Pancreas (tissue), 10 donors: Measurements from ENCODE around the gene SSBP3. TPM values are rescaled to one million over a fixed set of nuclear protein-coding genes. Genes with fewer than 3 reads are reported as not detected.

Experiments used
- ATAC-seq, 4 donors: fragments of 200-7000 bp; cut with Tn5 transposase; one replicate each; pipeline versions ENCODE4 v1.8.0 to v1.9.1; 2020; ENCODE audit warnings: mild to moderate bottlenecking in 4 of 4, moderate library complexity in 4 of 4
- DNase-seq, 6 donors: peaks; one replicate each; pipeline ENCODE4 v3.0.0-alpha.2; 2020
- FAIRE-seq: peaks from 2 replicates; lab custom pipeline; 2012; peaks lifted over from hg19 to GRCh38; lab: Jason Lieb, UNC
- H3K27ac ChIP-seq, 4 donors: fragments of 200-600 bp; sonication (generic); 1 replicate in 3 of 4; 2 replicates in 1 of 4; pipeline versions ENCODE4 v1.5.0 to v1.8.0; 2020
- H3K27me3 ChIP-seq, 4 donors: fragments of 200-600 bp; one replicate each; pipeline ENCODE4 v1.8.0; 2021
- H3K36me3 ChIP-seq, 3 donors: fragments of 200-600 bp; sonication (generic) in 1 of 3; one replicate each; pipeline versions ENCODE4 v1.5.0 to v1.8.0; 2020 to 2021
- H3K4me1 ChIP-seq, 3 donors: fragments of 200-600 bp; one replicate each; pipeline ENCODE4 v1.8.0; 2021
- H3K4me3 ChIP-seq, 4 donors: fragments of 200-600 bp; sonication (generic) in 2 of 4; one replicate each; pipeline versions ENCODE4 v1.5.0 to v1.8.0; 2020 to 2021
- H3K9me3 ChIP-seq, 4 donors: fragments of 200-600 bp; one replicate each; pipeline ENCODE4 v1.8.0; 2021
- WGBS, 2 donors: extraction: QIAGEN DNeasy Blood & Tissue Kit; methylation state at CpG; one replicate each; pipeline ENCODE4 v1.1.7; 2013; 5-methylcytosine and 5-hydroxymethylcytosine counted together
- intact Hi-C, 3 donors: fragments of 100-400 bp; cut with DNase I; formaldehyde crosslinking; loops; one replicate each; pipeline versions ENCODE4 v1.11.1 to v1.14.2; 2022
- polyA plus RNA-seq, 2 donors: library from polyadenylated mRNA; stranded (reverse); fragments of 200-250 nt; gene quantifications; one replicate each; pipeline ENCODE4 v1.2.3, GENCODE V29; 2013
- total RNA-seq, 6 donors: library from RNA; stranded (reverse); fragmentation: NEBNext Ultra II Directional in 4 of 6; extraction: Animal tissue kit (Norgen Biotek cat#: 25700) in 4 of 6; gene quantifications; one replicate each; pipeline versions ENCODE4 v1.2.1 to v1.2.4, GENCODE V29; 2021 to 2023
- TF ChIP-seq, protein P1 (sequence below), 4 donors: fragments of 200-600 bp; sonication (generic) in 3 of 4; IDR thresholded peaks; one replicate each; pipeline versions ENCODE4 v1.5.0 to v1.8.0; 2021; ENCODE audit warnings: antibody characterized with exemption in 4 of 4
- donor health status: healthy with polysubstance abuse.
- donor health status: DM: no; HTN: no; CAD: no; lungs with moderate emphysema.
- donor health status: DM: no; HTN: no; CAD: no.
- donor health status: control.
- donor health status: control.
- donor health status: Bipolar disorder and iron deficiency.
- donor health status: DM: yes; HTN: yes; CAD: no.
- donor health status: DM: no; HTN: no; CAD: no.
- donor health status: DM: no; HTN: no; CAD: no.
- donor health status: DM: yes; HTN: yes; CAD: no.

SSBP3 gene
- total and polyA plus RNA-seq, 8 donors, result 16.4 to 31.0 (median 22.9) TPM

- no peaks in the 10 kb centered on the region for H3K27me3 ChIP-seq
- TF ChIP-seq, protein P1, sequence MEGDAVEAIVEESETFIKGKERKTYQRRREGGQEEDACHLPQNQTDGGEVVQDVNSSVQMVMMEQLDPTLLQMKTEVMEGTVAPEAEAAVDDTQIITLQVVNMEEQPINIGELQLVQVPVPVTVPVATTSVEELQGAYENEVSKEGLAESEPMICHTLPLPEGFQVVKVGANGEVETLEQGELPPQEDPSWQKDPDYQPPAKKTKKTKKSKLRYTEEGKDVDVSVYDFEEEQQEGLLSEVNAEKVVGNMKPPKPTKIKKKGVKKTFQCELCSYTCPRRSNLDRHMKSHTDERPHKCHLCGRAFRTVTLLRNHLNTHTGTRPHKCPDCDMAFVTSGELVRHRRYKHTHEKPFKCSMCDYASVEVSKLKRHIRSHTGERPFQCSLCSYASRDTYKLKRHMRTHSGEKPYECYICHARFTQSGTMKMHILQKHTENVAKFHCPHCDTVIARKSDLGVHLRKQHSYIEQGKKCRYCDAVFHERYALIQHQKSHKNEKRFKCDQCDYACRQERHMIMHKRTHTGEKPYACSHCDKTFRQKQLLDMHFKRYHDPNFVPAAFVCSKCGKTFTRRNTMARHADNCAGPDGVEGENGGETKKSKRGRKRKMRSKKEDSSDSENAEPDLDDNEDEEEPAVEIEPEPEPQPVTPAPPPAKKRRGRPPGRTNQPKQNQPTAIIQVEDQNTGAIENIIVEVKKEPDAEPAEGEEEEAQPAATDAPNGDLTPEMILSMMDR (IDR thresholded peaks at IDR 0.05), result no peak
- peaks cover 7 to 39% (median 12%) of the 10 kb centered on the region in 3 donors for H3K4me1 ChIP-seq
- H3K27ac ChIP-seq, result no peak overlapping the region
- 89 to 93% methylated on average over 2 of the region's 2 CpGs for WGBS, 2 donors
- H3K9me3 ChIP-seq, result no peaks in the 10 kb centered on the region
- no peak overlapping the region for H3K4me3 ChIP-seq
- FAIRE-seq, result no peak
- no peak for DNase-seq
- intact Hi-C loops, result loop anchor here in 1 of 3 donors (10.0 kb wide), 1 partner anchor 276 kb away; no protein-coding TSS in a partner anchor
- peaks cover 0 to 8% (median 0%) of the 10 kb centered on the region in 3 donors for H3K36me3 ChIP-seq
- ATAC-seq, result no peak
Observed at GRCh38 chr1:54400329-54400728, 5.9 kb downstream of the SSBP3 start.

DNA sequence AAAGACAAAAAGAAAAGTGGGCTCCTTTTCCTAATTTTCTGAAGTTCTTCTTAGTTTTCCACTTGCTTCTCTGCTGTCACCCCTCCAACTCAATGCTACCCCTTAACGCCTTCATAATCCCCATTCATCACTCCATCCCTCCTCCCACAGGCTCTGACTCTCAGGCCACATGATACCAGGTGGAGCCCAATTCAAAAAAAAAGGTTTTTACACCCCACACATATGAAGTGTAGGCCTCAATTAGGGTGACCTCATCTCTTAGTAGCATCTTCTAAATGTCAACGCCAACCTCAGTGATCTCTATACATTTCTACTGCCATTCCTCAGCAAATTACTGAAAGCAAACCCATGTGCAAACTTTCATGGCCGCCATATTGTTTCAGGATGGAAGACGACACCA is 6.4 kb downstream of the SSBP3 start:
- 97% methylated on average over 4 of the region's 4 CpGs for WGBS, 2 donors
- intact Hi-C loops, result loop anchor here in 2 of 3 donors (10.0 kb wide), 3 partner anchors 65 to 275 kb away; no protein-coding TSS in a partner anchor
- ATAC-seq (no peak), FAIRE-seq (no peak), DNase-seq (no peak)
- no peak overlapping the region for H3K27ac ChIP-seq
- no peaks in the 10 kb centered on the region for H3K27me3 ChIP-seq
- H3K4me1 ChIP-seq, result peaks cover 7 to 37% (median 12%) of the 10 kb centered on the region in 3 donors
- no peak overlapping the region for H3K4me3 ChIP-seq
- TF ChIP-seq, protein P1 (IDR thresholded peaks at IDR 0.05), result no peak
- H3K36me3 ChIP-seq, result peaks cover 0 to 8% (median 0%) of the 10 kb centered on the region in 3 donors
- H3K9me3 ChIP-seq, result no peaks in the 10 kb centered on the region

DNA sequence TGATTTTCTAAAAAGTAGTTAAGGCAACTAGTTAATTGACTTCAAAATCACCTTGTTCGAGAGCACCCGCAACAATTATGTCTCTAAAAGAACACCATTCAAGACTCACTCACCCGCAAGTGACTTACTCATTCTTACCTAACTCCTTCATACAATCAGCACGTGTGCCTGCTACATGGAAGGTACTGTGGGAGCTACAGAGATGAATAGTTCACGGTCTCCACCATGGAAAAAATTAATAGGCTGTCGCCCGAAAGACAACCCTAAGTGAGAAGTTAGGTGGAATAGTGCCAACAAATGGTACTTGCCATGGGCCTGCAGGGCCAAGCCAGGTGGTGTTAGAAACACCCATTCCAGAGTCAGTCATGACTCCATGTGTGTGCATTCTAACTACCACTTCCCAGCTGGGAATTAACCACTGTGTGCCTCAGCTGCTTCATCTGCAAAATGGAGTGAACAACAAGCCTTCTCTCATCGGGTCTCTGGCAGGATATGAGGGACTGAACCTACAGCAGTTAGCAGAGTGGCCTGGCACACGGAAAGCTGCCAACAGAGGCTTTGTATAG is 7.1 kb downstream of the SSBP3 start:
- TF ChIP-seq, protein P1 (IDR thresholded peaks at IDR 0.05), result no peak
- no peak for FAIRE-seq
- Histone ChIP-seq H3K9me3 (no peaks in the 10 kb centered on the region), H3K27me3 (no peaks in the 10 kb centered on the region), H3K4me3 (no peak overlapping the region), H3K27ac (no peak overlapping the region), H3K36me3 (peaks cover 0 to 8% (median 0%) of the 10 kb centered on the region in 3 donors), H3K4me1 (peaks cover 7 to 33% (median 12%) of the 10 kb centered on the region in 3 donors)
- intact Hi-C loops, result loop anchor here in 2 of 3 donors (10.0 kb wide), 2 partner anchors 64 to 114 kb away; no protein-coding TSS in a partner anchor
- no peak for ATAC-seq
- no peak for DNase-seq
- WGBS, 2 donors, result 92 to 94% methylated on average over 9 of the region's 9 CpGs

- no peak for FAIRE-seq
Observed at GRCh38 chr1:54397980-54398379, 8.2 kb downstream of the SSBP3 start.

More at GRCh38 chr1:54397980-54398379, 8.2 kb downstream of the SSBP3 start:
- TF ChIP-seq, protein P1 (IDR thresholded peaks at IDR 0.05), result no peak
- ATAC-seq (no peak), DNase-seq (peak in 1 of 6 donors; percentile 30)
- Histone ChIP-seq H3K27ac (no peak overlapping the region), H3K4me3 (no peak overlapping the region), H3K36me3 (peaks cover 0 to 12% (median 0%) of the 10 kb centered on the region in 3 donors), H3K27me3 (no peaks in the 10 kb centered on the region), H3K9me3 (no peaks in the 10 kb centered on the region), H3K4me1 (peaks cover 7 to 26% (median 12%) of the 10 kb centered on the region in 3 donors)
- WGBS, 2 donors, result 70 to 73% methylated on average over 3 of the region's 3 CpGs
- intact Hi-C loops, result loop anchor here in 2 of 3 donors (10.0 kb wide), 2 partner anchors 63 to 113 kb away; no protein-coding TSS in a partner anchor
